ENCODE data around the gene NFRKB.

The NFRKB gene

DNA sequence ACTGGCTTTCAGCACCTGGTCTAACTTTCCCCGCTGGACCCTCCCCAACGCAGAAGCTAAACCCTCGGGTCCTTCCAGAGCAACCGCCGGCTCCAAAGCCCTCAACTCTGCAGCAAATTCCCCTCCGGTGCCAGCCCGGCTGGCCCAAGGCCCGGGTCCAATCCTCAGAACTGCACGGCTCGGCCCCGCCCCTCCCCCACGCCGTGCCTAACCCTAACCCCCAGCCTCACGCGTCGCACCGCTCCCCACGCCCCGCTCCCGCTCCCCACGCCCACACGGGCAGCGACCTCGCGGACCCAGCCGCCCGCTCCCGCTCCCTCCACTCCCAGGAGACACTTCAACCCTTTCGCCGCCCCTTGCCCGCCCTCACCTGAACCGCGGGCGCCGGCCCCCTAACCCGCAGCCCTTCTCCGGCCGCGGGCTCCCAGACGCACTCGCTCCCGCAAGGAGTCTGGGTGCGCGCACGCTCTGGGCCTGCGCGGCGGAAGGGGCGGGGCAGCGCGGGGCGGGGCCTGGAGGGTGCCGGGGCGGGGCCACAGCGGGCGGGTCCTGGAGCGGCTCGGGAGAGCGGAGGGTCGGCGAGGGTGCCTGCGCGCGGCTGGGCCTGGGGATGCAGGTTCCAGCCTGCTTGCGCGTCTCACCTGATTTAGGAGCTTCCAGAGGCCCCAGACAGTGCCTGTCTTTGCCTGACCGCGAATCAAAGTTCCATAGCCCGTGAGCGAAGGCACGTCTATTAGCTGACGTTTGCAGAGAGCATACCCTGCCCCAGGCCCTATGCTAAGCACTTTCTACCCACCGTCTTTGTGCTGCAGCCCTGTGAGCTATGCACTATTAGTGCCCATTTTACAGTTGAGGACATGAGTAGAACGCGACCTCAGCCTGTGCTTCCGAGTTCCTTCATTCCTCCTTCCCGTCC, at the start of gene NFRKB:
TSS of gene NFRKB (minus strand) at position 453 of the 916 bp plus-strand sequence. CDS start 2,729 bp downstream, outside the sequence.
- peak; percentile 81 to 87 for DNase-seq

DNA sequence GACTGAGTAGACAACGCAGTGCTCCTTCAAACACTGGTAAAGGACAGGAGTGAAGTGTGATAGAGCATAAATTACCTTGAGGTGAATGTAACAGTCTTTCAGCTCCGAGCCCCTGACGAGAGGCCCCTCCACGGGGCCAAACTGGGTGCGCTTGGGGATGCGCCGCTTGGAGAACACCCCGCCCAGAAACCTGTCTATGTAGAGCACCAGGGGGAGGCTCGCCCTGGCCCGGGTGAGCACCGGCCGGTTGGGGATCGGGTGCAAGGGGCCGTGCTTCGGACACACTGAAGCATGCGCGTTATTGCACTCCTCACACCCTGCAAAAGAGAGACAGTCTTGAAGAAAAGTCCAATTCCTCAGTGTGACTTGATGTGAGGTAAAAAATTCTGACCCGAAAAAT, 49.3 kb upstream of the NFRKB start:
- no peak for DNase-seq

- no peak for DNase-seq
These were observed 47.7 kb upstream of the NFRKB start for GRCh38 chr11:129943036-129943435.

GRCh38 chr11:129939510-129939909, 44.1 kb upstream of the NFRKB start:
- no peak for DNase-seq

- no peak for DNase-seq
These were observed 43.4 kb upstream of the NFRKB start for GRCh38 chr11:129938764-129939163.

DNA sequence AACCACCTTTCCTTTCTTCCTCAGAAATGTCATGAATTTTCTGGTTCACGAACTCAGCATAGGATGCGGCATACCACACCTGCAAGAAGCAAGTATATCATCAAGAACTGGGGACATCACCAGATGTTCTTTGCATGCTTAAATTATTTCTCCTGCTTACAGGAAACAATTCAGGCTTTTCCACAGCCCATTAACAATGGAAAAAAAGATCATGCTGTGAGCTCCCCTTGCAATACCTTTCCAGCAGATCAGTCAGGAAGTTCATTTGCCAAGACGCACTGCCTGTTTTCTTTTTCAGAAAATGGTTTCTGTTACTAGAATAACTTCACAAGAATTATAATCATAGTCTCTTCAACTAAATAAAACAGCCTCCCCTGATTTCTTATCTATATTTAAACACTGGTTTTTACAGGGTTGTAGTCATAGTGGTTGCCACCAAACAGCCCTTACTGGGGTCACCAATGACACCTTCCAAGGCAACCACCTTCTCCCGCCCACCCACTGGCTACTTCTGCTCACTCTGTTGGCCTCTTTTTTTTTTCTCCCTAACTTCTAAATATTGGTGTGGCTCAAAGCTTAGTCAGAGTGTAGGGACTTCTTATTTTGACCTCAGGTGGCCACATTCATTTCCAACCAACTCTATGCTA, 42.3 kb upstream of the NFRKB start:
- DNase-seq: no peak

GRCh38 chr11:129935723-129936122, 40.3 kb upstream of the NFRKB start:
- no peak for DNase-seq

GRCh38 chr11:129933891-129934290, 38.5 kb upstream of the NFRKB start:
- DNase-seq: no peak

DNA sequence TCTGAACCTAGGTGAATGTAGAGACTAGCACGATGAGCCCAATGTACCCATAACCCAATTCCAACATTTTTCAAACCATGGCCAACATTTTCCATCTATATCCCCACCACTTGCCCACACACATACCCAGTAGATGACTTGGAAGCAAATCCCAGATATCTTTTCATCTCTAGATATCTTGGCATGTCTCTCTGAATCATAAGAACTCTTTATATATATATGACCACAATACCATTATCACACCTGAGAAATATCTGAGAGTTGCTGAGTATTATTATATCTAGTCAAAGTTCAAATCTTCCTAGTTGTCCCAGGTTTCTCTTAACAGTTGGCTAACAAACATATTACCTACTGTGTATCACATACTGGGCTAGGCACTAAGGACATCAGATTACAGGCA, 37.9 kb upstream of the NFRKB start:
- DNase-seq: no peak

GRCh38 chr11:129932381-129933067, 37.1 kb upstream of the NFRKB start:
- no peak for DNase-seq

- DNase-seq: no peak
These were observed 35.4 kb upstream of the NFRKB start for GRCh38 chr11:129930743-129931142.

- DNase-seq: no peak
These were observed 34.9 kb upstream of the NFRKB start for GRCh38 chr11:129930296-129930695.

DNA sequence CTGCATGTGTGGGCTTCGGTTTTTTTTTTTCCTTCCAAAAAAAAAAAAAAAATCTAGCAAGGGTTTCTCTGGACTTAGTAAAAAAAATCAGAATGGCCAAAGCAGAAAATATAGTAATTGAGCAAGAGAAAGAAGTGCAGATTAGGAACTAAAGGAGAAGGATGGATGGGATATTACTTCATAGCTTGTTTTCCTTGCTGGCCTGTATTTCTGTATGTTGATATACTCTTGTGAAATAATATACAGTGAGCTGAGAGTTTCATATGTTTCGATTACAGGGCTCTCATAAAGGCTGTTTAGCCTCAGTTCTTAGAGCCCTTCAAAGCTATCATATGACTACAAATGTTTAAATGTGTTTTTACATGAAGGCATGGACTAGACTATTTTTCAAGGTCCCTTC, 34.3 kb upstream of the NFRKB start:
- DNase-seq: no peak

GRCh38 chr11:129928923-129929692, 33.7 kb upstream of the NFRKB start:
- DNase-seq: no peak

- DNase-seq: no peak
These were observed 27.3 kb upstream of the NFRKB start for GRCh38 chr11:129922674-129923073.

GRCh38 chr11:129918361-129918760, 23.0 kb upstream of the NFRKB start:
- DNase-seq: no peak

DNA sequence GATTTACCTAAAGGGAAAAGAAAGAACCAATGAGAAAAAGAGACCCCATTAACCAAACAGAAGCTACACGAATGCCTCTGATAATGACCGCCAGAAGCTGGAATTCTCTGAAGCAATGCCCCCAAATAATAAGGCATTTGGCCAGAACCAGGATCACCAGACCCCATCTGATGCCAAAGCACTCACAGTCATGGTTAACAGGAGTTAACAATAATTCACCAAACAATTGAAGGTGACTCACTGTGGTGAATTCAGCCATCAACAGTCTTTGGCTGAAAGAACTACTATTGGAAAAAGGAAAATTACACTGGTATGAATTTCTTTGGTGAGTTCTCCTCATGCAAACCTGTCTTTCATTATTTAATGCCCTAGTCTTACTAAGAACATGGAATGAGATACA, 21.9 kb upstream of the NFRKB start:
- no peak for DNase-seq

- DNase-seq: no peak
These were observed 15.9 kb upstream of the NFRKB start for GRCh38 chr11:129911298-129911697.

GRCh38 chr11:129910360-129910759, 15.0 kb upstream of the NFRKB start:
- no peak for DNase-seq

GRCh38 chr11:129905402-129905801, 10.0 kb upstream of the NFRKB start:
- DNase-seq: no peak

- DNase-seq: no peak
These were observed 684 bp upstream of the NFRKB start for GRCh38 chr11:129896062-129896461.

DNA sequence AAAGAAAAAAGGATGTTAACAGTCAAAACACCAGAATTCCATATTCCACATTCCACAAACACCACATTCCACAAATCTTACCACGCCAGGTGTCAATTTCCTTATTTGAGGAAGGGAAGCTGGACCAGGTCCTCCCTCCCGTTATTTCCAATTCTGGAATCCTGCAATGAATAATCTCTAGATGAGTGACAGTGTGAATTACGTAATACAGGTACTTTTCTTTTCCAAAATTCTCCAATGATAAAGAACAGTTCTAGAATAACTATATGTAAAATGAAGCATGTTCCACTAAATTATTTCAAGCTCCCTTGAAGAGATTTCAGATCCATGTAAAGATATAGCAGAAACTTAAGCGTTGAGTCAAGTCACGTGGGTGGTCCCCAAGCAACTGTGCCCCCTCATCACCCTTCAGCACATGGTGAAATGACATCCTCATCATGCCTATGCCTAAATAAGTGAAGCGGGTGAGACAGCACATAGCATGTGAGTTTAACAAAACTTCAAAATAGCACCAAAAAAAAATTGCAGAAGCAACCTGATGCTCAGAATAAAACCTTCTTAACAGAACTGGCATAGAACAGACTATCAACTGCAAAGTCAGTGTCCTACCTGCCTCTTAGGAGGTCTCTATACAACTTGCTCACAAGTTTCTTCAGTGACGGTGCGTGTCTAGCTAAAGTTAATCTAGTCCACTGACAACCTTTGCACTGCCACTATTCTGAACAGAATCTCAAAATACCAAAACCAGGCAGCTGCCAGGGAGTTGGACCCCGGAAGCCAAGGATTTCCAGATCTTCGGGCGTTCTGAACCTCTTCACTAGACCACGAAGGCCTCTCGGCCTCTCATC, 876 bp downstream of the NFRKB start:
- DNase-seq: peak in 1 of 2 donors; percentile 8
